ENCODE data around the gene POLG. TPM values are rescaled to one million over a fixed set of nuclear protein-coding genes. Genes with fewer than 3 reads are reported as not detected.

POLG gene
- total and polyA plus RNA-seq, 2 experiments from 2014 or later: 28.8 to 74.1 TPM

- ATAC-seq: no peak
- Mint-ChIP-seq H3K36me3 (ENCODE audit: low read depth) (peaks cover 83% of the 10 kb centered on the region), H3K27me3 (ENCODE audit: insufficient read depth, low read depth, poor library complexity) (peaks cover 1% of the 10 kb centered on the region), H3K4me1 (no peaks in the 10 kb centered on the region), H3K9me3 (peaks cover 6% of the 10 kb centered on the region; the same call in 2 of the 3 replicates), H3K4me3 (no peak overlapping the region), H3K27ac (no peak overlapping the region)
- TF ChIP-seq ZNF331 (CRISPR knock-in tag; IDR thresholded peaks at IDR 0.05; ENCODE audit: low read depth): no peak
- no peak for TF ChIP-seq REST (IDR thresholded peaks at IDR 0.05; ENCODE audit: unreplicated experiment)
- TF ChIP-seq ZNF462 (CRISPR knock-in tag; IDR thresholded peaks at IDR 0.05): no peak
- no peak for TF ChIP-seq CREB1 (CRISPR knock-in tag; IDR thresholded peaks at IDR 0.05; ENCODE audit: low read depth)
- TF ChIP-seq NANOG (IDR thresholded peaks at IDR 0.05; ENCODE audit: borderline replicate concordance): no peak
- no peak for TF ChIP-seq ZNF114 (CRISPR knock-in tag; IDR thresholded peaks at IDR 0.05)
- TF ChIP-seq ETS1 (IDR thresholded peaks at IDR 0.05): no peak
- TF ChIP-seq CTCF (conservative IDR thresholded peaks at IDR 0.05; ENCODE audit: low read depth in 2 of 2): no peak
- TF ChIP-seq POLR2AphosphoS5 (IDR thresholded peaks at IDR 0.05; ENCODE audit: low read depth): no peak
- TF ChIP-seq EZH2phosphoT487 (IDR thresholded peaks at IDR 0.05; ENCODE audit: unreplicated experiment): no peak
- no peak for TF ChIP-seq STAT1 (IDR thresholded peaks at IDR 0.05; ENCODE audit: unreplicated experiment)
- no peak for TF ChIP-seq EZH2 (IDR thresholded peaks at IDR 0.05; ENCODE audit: low read depth, unreplicated experiment)
- no peak for TF ChIP-seq JUNB (IDR thresholded peaks at IDR 0.05; ENCODE audit: unreplicated experiment)
- Histone ChIP-seq H3K4me3 (no peak overlapping the region), H3K79me2 (replicated peaks; ENCODE audit: insufficient read depth) (no peaks in the 10 kb centered on the region), H3K27ac (ENCODE audit: low read depth) (no peak overlapping the region), H3K4me2 (no peak overlapping the region), H3K36me3 (ENCODE audit: insufficient read depth) (peaks cover 55% of the 10 kb centered on the region), H3K9me2 (ENCODE audit: insufficient read depth) (no peaks in the 10 kb centered on the region), H3K4me1 (ENCODE audit: insufficient read depth) (no peaks in the 10 kb centered on the region), H3F3A (replicated peaks; ENCODE audit: low read depth) (no peaks in the 10 kb centered on the region), H3K27me3 (ENCODE audit: insufficient read depth) (no peaks in the 10 kb centered on the region), H4K20me1 (replicated peaks; ENCODE audit: insufficient read depth) (no peaks in the 10 kb centered on the region; the same call in 1 of the 2 replicates), H2AFZ (no peak overlapping the region)
- DNase-seq (ENCODE audit: low spot score): no peak
These were observed 33.1 kb downstream of the POLG start for GRCh38 chr15:89301304-89302089.

Measured in GM23338 (cell line).